ENCODE results near the gene PUS1.
"Not testable (repeated sequence)": the region's sequence is repeated elsewhere in the genome, so short reads cannot be mapped to it uniquely, and the experiment has no call there.

The PUS1 gene

GRCh38 chr12:131928711-131929580, at the start of gene PUS1:
Gene PUS1 (plus strand): TSS chr12:131929276. CDS start chr12:131929723, 447 bp downstream.
- TF ChIP-seq CTCF (IDR thresholded peaks at IDR 0.05; ENCODE audit: low read depth, low read length): no peak
- DNase-seq (ENCODE audit: extremely low read depth, low read depth): peak; percentile 77

- no peak for TF ChIP-seq CTCF (IDR thresholded peaks at IDR 0.05; ENCODE audit: low read depth, low read length)
- DNase-seq (ENCODE audit: extremely low read depth, low read depth): no peak
Observed at GRCh38 chr12:131882804-131883520, 46.1 kb upstream of the PUS1 start.

GRCh38 chr12:131883521-131883900, 45.6 kb upstream of the PUS1 start:
- TF ChIP-seq CTCF (IDR thresholded peaks at IDR 0.05; ENCODE audit: low read depth, low read length): no peak
- DNase-seq (ENCODE audit: extremely low read depth, low read depth): no peak

- DNase-seq (ENCODE audit: extremely low read depth, low read depth): not testable (repeated sequence)
Observed at GRCh38 chr12:131885076-131885475, 44.0 kb upstream of the PUS1 start.

- no peak for DNase-seq (ENCODE audit: extremely low read depth, low read depth)
- TF ChIP-seq CTCF (IDR thresholded peaks at IDR 0.05; ENCODE audit: low read depth, low read length): no peak
Observed at GRCh38 chr12:131885543-131886057, 43.5 kb upstream of the PUS1 start.

GRCh38 chr12:131891722-131892121, 37.4 kb upstream of the PUS1 start:
- not testable (repeated sequence) for DNase-seq (ENCODE audit: extremely low read depth, low read depth)

GRCh38 chr12:131892711-131893604, 36.1 kb upstream of the PUS1 start:
- no peak for DNase-seq (ENCODE audit: extremely low read depth, low read depth)
- no peak for TF ChIP-seq CTCF (IDR thresholded peaks at IDR 0.05; ENCODE audit: low read depth, low read length)

All from AG09319 (cell line).